Activated CD8-positive, alpha-beta memory T cell treated with anti-CD3 and anti-CD28 coated beads, Interleukin-2, amount 50 U/mL, for 1 hour (primary cell): ENCODE data around the gene TUBGCP3.
"Not testable (repeated sequence)": the region's sequence is repeated elsewhere in the genome, so short reads cannot be mapped to it uniquely, and the experiment has no call there.

ENCODE experiments used
- DNase-seq: peaks from one replicate; pipeline ENCODE4 v3.0.0-alpha.2; 2020; ENCODE audit errors: extremely low read depth

Gene TUBGCP3

GRCh38 chr13:112587764-112588489 is at the start of gene TUBGCP3:
TUBGCP3 (minus strand) TSS chr13:112588153; CDS start chr13:112587980, 173 bp downstream.
- peak; percentile 32 for DNase-seq

GRCh38 chr13:112637017-112637801 is 49.3 kb upstream of the TUBGCP3 start:
- DNase-seq = no peak

DNA sequence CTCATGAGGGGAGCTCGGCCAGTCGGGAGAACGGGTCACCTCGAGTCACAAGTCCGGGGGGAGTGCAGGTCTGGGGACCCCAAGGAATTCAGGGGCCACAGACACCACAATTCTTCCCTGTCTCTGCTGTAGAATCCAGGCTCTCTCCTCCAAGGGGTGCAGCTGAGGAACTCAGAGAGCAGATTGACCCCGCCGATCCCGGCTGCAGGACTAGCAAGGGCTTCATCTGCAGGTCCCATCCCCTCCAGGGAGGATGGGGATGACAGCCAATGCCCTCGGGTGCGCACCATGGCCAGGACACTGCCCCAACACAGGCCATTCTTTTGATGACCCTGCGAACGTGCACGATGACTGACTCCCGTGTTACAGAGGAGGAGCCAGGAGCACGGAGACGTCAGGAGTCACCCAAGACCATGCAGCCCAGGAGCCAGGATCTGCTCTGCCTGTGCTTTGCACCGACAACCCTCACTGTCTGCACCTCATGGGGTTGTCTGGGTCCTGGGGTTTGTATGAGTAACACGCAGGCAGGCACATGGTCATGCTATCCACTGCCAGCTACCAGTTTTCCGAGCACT is 48.5 kb upstream of the TUBGCP3 start:
- no peak for DNase-seq

- DNase-seq = no peak
Measured at GRCh38 chr13:112635323-112635722, 47.4 kb upstream of the TUBGCP3 start.

DNA sequence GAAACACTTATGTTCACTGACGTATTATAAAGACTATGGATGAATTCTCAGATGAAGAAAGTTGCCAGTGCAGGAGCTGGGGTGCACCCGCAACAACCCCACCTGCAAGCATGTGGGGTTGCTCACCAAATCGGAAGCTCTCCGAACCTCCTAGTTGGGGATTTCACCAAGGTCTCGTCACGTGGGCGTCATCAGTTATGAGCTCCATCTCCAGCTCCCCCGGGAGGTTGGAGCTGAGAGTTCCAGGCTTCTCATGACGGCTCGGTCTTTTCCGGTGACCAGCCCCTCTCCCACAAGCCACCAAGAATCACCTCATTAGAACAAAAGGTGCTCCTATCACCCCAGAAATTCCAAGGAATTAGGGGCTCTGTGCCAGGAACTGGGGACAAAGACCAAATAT is 46.1 kb upstream of the TUBGCP3 start:
- DNase-seq = no peak

- not testable (repeated sequence) for DNase-seq
Measured at GRCh38 chr13:112630226-112630625, 42.3 kb upstream of the TUBGCP3 start.

DNA sequence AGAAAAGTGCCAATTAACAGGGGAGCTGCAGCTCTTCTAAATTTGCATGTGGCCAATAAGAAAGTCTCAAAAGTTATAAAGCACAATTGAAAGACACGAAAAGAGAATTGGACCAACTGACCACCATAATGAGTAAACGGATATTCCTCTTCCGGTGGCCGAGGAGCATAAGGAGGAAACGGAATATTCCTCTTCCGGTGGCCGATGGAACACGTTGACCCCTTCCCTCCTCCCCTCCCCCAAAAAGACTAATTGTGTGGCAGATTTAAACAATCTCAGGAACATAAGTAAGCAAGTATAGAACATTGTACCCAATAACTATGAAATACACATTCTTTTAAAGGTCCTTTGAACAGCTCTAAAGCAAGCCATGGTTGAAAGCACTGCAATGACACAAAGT is 41.2 kb upstream of the TUBGCP3 start:
- no peak for DNase-seq

DNA sequence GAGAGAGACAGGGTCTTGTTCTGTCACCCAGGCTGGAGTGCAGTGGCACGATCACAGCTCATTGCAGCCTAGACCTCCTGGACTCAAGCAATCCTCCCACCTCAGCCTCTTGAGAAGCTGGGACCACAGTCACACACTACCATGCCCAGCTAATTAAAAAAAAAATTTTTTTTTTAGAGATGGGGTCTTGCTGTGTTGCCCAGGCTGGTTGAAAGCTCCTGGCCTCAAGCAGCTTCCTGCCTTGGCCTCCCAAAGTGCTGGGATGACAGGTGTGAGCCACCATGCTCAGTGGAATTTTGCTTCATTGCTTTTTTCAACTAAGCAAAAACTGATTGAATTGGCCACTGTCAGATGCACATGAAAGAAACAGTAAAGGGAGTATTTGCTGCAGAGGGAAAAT is 39.7 kb upstream of the TUBGCP3 start:
- not testable (repeated sequence) for DNase-seq

- no peak for DNase-seq
Measured at GRCh38 chr13:112627161-112627560, 39.2 kb upstream of the TUBGCP3 start.

DNA sequence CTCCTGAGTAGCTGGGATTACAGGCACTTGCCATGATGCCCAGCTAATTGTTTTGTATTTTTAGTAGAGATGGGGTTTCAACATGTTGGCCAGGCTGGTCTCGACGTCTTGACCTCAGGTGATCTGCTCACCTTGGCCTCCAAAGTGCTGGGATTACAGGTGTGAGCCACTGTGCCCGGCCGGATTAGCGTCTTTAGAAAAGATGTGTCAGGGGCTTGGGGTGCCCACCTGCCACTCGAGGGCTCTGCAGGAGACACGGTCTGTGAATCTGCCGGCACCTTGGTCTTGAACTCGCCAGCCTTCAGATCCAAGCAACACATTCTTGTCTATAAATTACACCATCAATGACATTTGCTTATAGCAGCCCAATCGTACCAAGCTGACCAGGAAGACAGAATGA is 38.8 kb upstream of the TUBGCP3 start:
- no peak for DNase-seq

- DNase-seq = no peak
Measured at GRCh38 chr13:112626124-112626523, 38.2 kb upstream of the TUBGCP3 start.

DNA sequence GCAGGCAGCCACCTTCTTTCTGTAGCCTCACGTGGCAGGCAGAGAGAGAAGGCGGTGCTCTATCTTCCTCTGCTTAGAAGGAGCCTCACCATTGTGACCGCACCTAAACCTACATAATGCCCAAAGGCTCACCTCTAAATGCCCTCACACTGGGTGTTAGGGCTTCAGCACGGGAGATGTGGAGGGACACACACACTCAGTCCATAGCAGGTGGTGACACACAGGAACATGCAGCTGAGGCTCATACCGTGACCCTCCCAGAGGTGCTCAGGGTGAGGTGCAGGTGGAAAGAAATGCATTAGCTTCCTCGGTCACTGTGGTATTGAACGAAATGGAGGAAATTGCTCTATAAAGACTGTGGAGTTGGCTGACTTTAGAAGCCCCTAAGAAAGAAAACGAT is 37.7 kb upstream of the TUBGCP3 start:
- DNase-seq = no peak

- no peak for DNase-seq
Measured at GRCh38 chr13:112624602-112625430, 36.9 kb upstream of the TUBGCP3 start.

GRCh38 chr13:112624040-112624439 is 36.1 kb upstream of the TUBGCP3 start:
- no peak for DNase-seq

DNA sequence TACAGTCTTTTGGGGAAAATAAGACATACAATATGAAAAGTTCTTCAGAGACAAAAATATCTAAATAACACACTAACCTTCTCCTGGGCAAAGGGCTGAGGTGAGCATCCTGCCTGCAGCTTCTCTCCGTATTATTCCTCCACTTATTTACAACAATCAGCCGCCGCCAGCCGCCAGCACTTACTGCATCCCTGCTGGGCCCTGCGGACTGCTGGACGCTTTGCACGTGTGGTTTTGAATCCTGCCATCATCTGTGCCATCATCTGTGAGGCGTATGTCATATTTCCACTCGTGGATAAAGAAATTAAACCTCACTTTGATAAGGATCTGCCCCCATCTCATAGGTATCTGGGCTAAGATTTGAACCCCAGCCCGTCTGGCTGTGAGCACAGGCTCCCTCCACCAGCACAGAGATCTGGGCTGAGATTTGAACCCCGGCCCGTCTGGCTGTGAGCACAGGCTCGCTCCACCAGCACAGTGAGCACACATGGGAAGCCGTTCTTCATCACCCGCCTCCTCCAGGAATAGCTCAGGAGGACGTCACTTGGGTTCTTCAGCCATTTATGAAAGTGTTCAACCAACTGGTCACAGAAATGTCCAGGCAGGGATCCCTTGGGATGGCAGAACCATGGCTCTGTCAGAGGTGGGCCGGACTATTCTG is 35.2 kb upstream of the TUBGCP3 start:
- no peak for DNase-seq

- no peak for DNase-seq
Measured at GRCh38 chr13:112622375-112622774, 34.4 kb upstream of the TUBGCP3 start.

- DNase-seq = no peak
Measured at GRCh38 chr13:112619730-112620631, 32.0 kb upstream of the TUBGCP3 start.

- no peak for DNase-seq
Measured at GRCh38 chr13:112618501-112618900, 30.5 kb upstream of the TUBGCP3 start.

GRCh38 chr13:112617754-112618375 is 29.9 kb upstream of the TUBGCP3 start:
- DNase-seq = no peak
